ENCODE results near the gene LARGE1. TPM values are rescaled to one million over a fixed set of nuclear protein-coding genes. Genes with fewer than 3 reads are reported as not detected.

LARGE1 gene
- total and polyA plus RNA-seq, 2 of the 4 experiments (the other 2 are of a cell fraction): 6.2 to 12.4 TPM

DNA sequence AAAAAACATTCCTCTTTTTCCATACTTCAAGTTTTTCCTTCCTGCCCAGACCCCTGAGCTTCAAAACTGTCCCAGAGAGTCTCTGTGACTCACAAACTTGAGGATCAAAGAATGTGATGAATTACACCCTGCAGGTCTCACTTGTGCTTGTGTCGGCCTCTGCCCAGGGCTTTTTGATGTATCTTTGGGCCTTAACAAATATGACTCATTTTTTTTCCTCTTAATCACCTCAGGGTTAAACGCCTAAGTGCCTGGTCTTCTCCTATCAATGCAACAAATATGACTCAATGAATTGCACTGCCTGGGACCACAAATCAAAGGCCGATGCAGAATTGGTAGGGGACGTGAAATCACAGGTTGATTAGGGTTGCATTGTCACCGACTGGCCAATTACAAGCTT is 267.7 kb downstream of the LARGE1 start:
- Histone ChIP-seq H3K18ac (ENCODE audit: low read depth, low read length) (no peak overlapping the region), H4K91ac (ENCODE audit: insufficient read depth, low read depth, low read length) (no peak overlapping the region), H2AK9ac (replicated peaks; ENCODE audit: low read depth, low read length, poor library complexity) (no peak overlapping the region), H2BK120ac (ENCODE audit: low read depth, low read length) (no peak overlapping the region), H3K23ac (ENCODE audit: low read depth, low read length) (no peak overlapping the region), H3K4me2 (ENCODE audit: low read depth, low read length) (no peak overlapping the region), H3K4ac (ENCODE audit: low read depth, low read length) (no peak overlapping the region), H3K27ac (ENCODE audit: insufficient read depth, low read length) (no peak overlapping the region), H4K5ac (ENCODE audit: low read depth, low read length) (no peak overlapping the region), H2BK20ac (ENCODE audit: low read depth, low read length) (no peak overlapping the region), H3K36me3 (ENCODE audit: control insufficient read depth, insufficient read depth, low read length) (no peaks in the 10 kb centered on the region), H2AFZ (replicated peaks; ENCODE audit: low read length, poor library complexity) (no peak overlapping the region), H3K4me3 (ENCODE audit: insufficient read depth, low read depth, low read length) (no peak overlapping the region), H2BK15ac (ENCODE audit: low read depth, low read length) (no peak overlapping the region), H3K27me3 (ENCODE audit: control insufficient read depth, insufficient read depth, low read length) (no peaks in the 10 kb centered on the region), H4K8ac (ENCODE audit: low read depth in 2 of 2, low read length in 2 of 2) (no peak overlapping the region), H3K9me3 (ENCODE audit: control insufficient read depth, insufficient read depth, low read length) (no peaks in the 10 kb centered on the region), H3K4me1 (ENCODE audit: control insufficient read depth, insufficient read depth, low read length) (0 out of 2 replicates have a peak, but pooled peaks cover 1% of the 10 kb centered on the region), H4K20me1 (ENCODE audit: insufficient read depth, low read length) (no peaks in the 10 kb centered on the region), H3K56ac (ENCODE audit: extremely low read depth, insufficient read depth, low read length) (no peak overlapping the region), H3K9me1 (ENCODE audit: insufficient read depth, low read length) (no peaks in the 10 kb centered on the region), H3K9ac (ENCODE audit: low read depth, low read length) (no peak overlapping the region), H2AK5ac (ENCODE audit: low read depth, low read length) (no peak overlapping the region), H3K79me1 (ENCODE audit: low read depth in 1 of 2, low read length in 2 of 2) (no peaks in the 10 kb centered on the region; a peak in 1 of 4 replicates), H3K14ac (replicated peaks; ENCODE audit: low read depth, low read length) (no peak overlapping the region), H2BK5ac (ENCODE audit: low read depth, low read length, poor library complexity, severe bottlenecking) (no peak overlapping the region)
- peak; percentile 44 for ATAC-seq (ENCODE audit: low read depth)
- CTCF ChIA-PET: interaction anchor here (0.7 kb wide), 1 partner anchor 31 kb away, joined by 9 read pairs; no protein-coding TSS in a partner anchor
- WGBS, 2 experiments (ENCODE audit: extremely low coverage in 2 of 2, insufficient read length in 1 of 2): 0% methylated on average over 2 of the region's 5 CpGs; no CpG with 5 or more reads in 1 of the 2 experiments
- peak; percentile 31 for DNase-seq
- in situ Hi-C loops (cut with MboI; ENCODE audit: low sequenced_read_pairs): no loop called here
- TF ChIP-seq SMC3 (IDR thresholded peaks at IDR 0.05; ENCODE audit: low read depth, low read length): no peak
- no peak for TF ChIP-seq MAFK (IDR thresholded peaks at IDR 0.05; ENCODE audit: low read depth, low read length)
- no peak for TF ChIP-seq CEBPB (IDR thresholded peaks at IDR 0.05; ENCODE audit: low read depth, low read length)
- TF ChIP-seq RAD21 (IDR thresholded peaks at IDR 0.05; ENCODE audit: low read length): no peak
- TF ChIP-seq MXI1 (IDR thresholded peaks at IDR 0.05; ENCODE audit: borderline replicate concordance, low read depth, low read length): no peak
- TF ChIP-seq RFX5 (IDR thresholded peaks at IDR 0.05; ENCODE audit: low read depth, low read length): no peak
- TF ChIP-seq CHD1 (IDR thresholded peaks at IDR 0.05; ENCODE audit: low read depth, low read length): no peak
- TF ChIP-seq MAZ (IDR thresholded peaks at IDR 0.05; ENCODE audit: borderline replicate concordance, low read depth, low read length): no peak
- TF ChIP-seq POLR2A (IDR thresholded peaks at IDR 0.05; ENCODE audit: low read depth, low read length): no peak
- TF ChIP-seq RCOR1 (IDR thresholded peaks at IDR 0.05; ENCODE audit: insufficient replicate concordance, low read length): no peak
- TF ChIP-seq, protein P1, sequence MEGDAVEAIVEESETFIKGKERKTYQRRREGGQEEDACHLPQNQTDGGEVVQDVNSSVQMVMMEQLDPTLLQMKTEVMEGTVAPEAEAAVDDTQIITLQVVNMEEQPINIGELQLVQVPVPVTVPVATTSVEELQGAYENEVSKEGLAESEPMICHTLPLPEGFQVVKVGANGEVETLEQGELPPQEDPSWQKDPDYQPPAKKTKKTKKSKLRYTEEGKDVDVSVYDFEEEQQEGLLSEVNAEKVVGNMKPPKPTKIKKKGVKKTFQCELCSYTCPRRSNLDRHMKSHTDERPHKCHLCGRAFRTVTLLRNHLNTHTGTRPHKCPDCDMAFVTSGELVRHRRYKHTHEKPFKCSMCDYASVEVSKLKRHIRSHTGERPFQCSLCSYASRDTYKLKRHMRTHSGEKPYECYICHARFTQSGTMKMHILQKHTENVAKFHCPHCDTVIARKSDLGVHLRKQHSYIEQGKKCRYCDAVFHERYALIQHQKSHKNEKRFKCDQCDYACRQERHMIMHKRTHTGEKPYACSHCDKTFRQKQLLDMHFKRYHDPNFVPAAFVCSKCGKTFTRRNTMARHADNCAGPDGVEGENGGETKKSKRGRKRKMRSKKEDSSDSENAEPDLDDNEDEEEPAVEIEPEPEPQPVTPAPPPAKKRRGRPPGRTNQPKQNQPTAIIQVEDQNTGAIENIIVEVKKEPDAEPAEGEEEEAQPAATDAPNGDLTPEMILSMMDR (conservative IDR thresholded peaks at IDR 0.05; ENCODE audit: low read depth, low read length): no peak
- no peak for TF ChIP-seq NFE2L2 (IDR thresholded peaks at IDR 0.05; ENCODE audit: low read depth, low read length)
- TF ChIP-seq, protein P2, sequence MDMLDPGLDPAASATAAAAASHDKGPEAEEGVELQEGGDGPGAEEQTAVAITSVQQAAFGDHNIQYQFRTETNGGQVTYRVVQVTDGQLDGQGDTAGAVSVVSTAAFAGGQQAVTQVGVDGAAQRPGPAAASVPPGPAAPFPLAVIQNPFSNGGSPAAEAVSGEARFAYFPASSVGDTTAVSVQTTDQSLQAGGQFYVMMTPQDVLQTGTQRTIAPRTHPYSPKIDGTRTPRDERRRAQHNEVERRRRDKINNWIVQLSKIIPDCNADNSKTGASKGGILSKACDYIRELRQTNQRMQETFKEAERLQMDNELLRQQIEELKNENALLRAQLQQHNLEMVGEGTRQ (IDR thresholded peaks at IDR 0.05; ENCODE audit: low read depth, low read length): no peak
- TF ChIP-seq, protein P3, sequence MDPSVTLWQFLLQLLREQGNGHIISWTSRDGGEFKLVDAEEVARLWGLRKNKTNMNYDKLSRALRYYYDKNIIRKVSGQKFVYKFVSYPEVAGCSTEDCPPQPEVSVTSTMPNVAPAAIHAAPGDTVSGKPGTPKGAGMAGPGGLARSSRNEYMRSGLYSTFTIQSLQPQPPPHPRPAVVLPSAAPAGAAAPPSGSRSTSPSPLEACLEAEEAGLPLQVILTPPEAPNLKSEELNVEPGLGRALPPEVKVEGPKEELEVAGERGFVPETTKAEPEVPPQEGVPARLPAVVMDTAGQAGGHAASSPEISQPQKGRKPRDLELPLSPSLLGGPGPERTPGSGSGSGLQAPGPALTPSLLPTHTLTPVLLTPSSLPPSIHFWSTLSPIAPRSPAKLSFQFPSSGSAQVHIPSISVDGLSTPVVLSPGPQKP (IDR thresholded peaks at IDR 0.05; ENCODE audit: borderline replicate concordance, low read depth, low read length): no peak
- no peak for TF ChIP-seq FOS (IDR thresholded peaks at IDR 0.05; ENCODE audit: low read depth, low read length)
- no peak for TF ChIP-seq BHLHE40 (IDR thresholded peaks at IDR 0.05; ENCODE audit: low read depth, low read length)
- intact Hi-C loops (cut with micrococcal nuclease): no loop called here
- dilution Hi-C loops (cut with HindIII; ENCODE audit: low sequenced_read_pairs, unreplicated experiment): no loop called here
- BruUV-seq (replicated peaks): no TSS peak
- POLR2A ChIA-PET (ENCODE audit: unreplicated experiment): no interaction called here

All from IMR-90 (cell line).